Ureter (tissue), 1 donor: ENCODE data around the gene LYG1. TPM values are rescaled to one million over a fixed set of nuclear protein-coding genes. Genes with fewer than 3 reads are reported as not detected.
"Not testable (repeated sequence)": the region's sequence is repeated elsewhere in the genome, so short reads cannot be mapped to it uniquely, and the experiment has no call there.

Experiments used
- DNase-seq: peaks from one replicate; pipeline ENCODE4 v3.0.0-alpha.2; 2020; ENCODE audit warnings: low spot score
- total RNA-seq: library from RNA; stranded (reverse); gene quantifications from one replicate; pipeline ENCODE4 v1.2.4, GENCODE V29; 2023
- donor health status: DM: yes; HTN: yes; CAD: no.

LYG1 gene
- total RNA-seq: 0.39 TPM

DNA sequence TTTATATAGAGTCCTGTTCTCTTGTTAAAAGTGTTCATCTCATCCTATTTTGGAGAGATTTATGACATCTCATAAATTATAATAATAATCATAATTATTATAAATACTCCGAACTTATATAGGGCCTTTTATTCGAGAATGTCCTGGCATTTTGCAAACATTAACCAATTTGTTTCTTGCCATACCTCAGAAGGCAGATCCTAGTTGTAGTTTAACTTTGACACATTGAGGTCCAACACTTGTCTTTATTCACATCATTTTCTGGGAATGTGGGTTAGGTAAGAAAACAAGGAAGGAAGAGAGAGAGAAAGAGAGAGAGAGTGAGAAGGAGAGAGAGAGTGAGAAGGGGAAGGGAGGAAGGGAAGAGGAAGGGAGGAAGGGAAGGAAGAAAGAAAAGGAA, at the start of gene LYG1:
TSS of gene LYG1 (minus strand) at position 101 of the 400 bp plus-strand sequence. CDS start 5,527 bp downstream, outside the sequence.
- not testable (repeated sequence) for DNase-seq

DNA sequence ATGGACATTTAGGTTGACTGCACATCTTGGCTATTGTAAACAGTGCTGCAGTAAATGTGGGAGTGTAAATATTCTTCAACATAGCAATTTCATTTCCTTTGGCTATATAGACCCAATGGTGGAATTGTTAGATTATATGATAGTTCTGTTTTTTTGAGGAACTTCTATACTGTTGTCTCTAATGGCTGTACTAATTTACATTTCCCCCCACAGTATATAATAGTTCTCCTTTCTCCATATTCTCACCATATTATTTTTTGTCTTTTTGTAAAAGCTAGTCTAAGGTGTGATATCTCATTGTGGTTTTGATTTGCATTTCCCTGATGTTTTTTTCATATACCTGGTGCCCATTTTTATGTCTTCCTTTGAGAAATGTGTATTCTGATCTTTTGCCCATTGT, 49.2 kb upstream of the LYG1 start:
- no peak for DNase-seq

DNA sequence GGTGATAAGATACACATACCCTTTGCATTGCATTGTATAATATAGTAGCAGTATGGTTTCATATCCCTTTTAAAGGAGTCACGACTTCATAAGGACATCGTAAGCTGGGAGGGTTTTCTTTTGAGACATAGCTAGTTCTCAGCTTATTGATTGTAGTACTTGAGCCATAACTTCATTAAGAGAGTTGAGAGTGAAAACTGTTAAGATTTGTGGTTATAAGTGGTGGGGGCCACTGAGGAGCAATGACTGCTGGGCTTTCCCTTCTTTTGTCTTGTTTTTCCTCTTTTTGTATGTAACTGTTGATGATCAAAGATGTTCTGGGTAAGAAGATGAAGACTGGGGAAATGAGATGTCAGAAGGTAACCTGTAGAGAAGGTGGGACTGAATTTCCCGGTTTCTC, 47.2 kb upstream of the LYG1 start:
- DNase-seq: no peak

DNA sequence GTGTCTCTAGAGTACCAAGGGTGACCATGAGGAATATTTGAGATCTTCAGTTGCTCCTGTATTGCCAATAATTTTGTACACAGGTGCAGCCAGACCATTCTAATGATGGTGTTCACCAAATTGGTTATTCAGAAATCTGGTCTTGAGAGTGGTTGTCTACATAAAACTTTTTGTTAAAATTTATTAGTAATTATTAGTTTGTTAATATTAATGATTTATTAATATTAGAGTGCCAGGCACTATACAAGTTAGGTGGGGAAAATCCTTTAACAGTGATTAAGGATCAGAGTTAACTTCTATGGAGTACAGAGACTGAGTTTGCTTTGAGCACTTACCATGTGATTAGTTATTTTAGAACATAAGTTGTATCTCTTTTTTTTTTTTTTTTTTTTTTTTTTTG, 45.2 kb upstream of the LYG1 start:
- no peak for DNase-seq

DNA sequence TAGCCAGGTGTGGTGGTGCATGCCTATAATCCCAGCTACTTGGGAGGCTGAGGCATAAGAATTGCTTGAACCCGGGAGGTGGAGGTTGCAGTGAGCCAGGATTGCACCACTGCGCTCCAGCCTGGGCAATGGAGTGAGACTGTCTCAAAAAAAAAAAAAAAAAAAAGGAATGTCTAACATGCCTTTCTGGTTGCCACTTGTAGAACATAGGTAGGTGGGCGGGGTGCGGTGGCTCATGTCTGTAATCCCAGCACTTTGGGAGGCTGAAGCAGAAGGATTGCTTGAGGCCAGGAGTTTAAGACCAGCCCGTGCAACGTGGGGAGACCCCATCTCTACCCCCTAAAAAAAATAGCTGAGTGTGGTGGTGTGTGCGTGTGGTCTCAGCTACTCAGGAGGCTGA, 44.4 kb upstream of the LYG1 start:
- DNase-seq: not testable (repeated sequence)

DNA sequence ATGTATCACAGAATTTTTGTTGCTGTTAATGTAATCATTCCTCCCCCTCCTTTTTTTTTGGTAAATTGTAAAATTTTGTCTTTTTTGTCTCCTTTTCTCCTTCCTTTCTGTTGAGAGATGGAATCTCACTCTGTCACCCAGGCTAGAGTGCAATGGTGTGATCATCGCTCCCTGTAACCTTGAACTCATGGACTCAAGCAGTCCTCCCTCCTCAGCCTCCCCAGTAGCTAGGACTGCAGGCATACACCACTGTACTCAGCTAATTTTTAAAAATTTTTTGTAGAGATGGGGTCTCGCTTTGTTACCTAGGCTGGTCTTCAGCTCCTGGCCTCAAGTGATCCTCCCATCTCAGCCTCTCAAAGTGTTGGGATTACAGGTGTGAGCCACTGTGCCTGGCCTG, 41.5 kb upstream of the LYG1 start:
- no peak for DNase-seq

DNA sequence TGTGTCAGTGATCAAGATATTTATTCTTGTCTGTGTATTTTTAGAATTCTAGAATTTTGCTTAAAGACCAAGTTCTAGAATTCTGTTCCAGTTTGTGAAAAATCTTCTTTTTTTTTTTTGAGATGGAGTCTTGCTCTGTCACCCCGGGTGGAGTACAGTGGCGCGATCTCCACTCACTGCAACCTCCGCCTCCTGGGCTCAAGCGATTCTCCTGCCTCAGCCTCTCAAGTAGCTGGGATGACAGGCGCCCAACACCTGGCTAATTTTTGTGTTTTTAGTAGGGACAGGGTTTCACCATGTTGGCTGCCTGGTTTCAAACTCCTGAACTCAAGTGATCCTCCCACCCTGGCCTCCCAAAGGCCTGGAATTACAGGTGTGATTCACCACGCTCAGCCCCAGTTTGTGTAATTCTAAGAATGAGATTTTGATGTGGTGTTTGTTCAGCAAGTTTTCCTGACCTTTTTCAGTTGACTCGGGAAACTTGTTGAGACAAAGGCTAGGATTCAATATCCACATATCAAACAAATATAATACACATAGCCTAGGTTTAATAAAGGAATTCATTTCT, 39.8 kb upstream of the LYG1 start:
- DNase-seq: no peak

DNA sequence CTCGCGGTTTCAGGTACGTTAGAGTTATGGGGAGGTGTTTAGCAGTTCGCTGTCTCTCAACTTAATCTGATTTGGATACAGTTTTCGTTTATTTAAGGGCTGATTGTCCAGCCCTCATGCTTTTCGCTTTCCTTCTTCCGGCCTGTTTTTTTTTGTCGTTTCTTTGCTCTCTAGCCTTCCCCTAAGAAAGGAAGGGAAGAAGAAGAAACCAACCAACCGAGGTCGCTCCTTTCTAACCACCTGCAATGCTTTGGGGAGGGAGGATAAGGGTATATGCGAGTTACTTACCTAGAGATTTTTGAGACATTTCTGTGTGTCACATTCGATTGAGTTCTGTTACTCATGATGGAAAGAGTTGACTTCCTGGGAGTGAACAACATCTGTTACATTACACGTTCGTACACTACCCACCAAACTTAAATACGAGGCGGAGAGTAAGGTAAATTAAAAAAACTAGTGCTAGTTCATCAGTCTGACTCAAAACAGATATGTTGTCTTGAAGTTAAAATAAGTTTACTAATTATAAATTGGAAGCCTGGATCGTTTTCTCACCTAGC, 37.1 kb upstream of the LYG1 start:
- DNase-seq: no peak

DNA sequence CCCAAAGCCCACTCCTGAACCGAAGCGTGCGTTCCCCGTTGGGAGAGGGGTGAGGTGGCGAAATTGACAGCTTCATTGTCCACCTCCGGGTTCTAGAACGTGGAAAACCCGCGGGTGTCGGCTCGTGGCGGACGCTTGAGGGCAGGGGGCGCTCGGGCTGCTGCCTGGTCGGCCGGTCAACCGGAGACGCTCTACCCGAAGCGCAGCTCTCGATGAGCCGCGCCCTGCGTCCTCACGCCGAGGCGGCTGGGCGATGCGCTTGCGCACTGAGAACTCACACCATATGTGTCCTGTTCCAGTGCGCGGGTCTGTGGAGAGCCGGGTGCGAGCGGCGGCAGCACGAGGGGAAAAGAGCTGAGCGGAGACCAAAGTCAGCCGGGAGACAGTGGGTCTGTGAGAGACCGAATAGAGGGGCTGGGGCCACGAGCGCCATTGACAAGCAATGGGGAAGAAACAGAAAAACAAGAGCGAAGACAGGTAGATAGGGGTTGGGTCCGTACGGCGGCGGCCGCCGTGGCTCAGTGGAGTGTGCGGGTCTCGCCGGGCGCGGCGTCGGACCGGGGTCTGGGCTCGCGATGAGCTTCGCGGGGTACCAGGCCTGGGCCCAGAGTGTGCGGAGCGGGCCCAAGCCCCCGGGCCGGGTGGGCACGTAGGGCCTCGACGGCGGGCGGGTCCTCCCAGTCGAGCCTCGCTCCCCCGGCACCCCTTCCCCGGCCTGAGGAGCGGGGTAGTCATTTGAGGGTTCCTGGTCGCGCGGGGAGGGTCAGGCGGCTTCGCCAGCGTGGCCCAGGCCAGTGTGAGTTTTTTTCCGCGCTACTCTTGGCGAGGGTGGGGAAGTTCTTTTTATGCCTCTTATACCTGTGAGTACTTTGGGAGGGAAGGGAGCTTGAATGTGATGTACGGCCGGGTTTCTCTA, 36.4 kb upstream of the LYG1 start, which contains the start of gene EIF5B:
TSS of gene EIF5B (plus strand) at position 277 of the 916 bp plus-strand sequence. CDS start at position 443, 166 bp downstream.
- peak; percentile 97 for DNase-seq

DNA sequence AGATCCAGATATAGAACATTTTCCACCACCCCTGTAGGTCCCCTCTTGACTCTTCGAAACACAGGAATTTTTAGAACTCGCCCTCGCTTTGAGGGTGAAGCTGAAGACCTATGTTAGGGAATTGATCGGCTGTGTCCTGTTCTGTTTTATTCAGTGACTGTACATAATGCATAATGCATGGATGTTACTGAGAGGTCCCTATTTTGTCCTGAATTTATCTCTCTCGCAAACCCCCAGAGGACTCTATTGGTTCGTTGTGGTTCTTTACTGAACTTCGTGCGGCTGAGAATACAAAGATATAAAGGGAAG, 35.8 kb upstream of the LYG1 start:
- no peak for DNase-seq

DNA sequence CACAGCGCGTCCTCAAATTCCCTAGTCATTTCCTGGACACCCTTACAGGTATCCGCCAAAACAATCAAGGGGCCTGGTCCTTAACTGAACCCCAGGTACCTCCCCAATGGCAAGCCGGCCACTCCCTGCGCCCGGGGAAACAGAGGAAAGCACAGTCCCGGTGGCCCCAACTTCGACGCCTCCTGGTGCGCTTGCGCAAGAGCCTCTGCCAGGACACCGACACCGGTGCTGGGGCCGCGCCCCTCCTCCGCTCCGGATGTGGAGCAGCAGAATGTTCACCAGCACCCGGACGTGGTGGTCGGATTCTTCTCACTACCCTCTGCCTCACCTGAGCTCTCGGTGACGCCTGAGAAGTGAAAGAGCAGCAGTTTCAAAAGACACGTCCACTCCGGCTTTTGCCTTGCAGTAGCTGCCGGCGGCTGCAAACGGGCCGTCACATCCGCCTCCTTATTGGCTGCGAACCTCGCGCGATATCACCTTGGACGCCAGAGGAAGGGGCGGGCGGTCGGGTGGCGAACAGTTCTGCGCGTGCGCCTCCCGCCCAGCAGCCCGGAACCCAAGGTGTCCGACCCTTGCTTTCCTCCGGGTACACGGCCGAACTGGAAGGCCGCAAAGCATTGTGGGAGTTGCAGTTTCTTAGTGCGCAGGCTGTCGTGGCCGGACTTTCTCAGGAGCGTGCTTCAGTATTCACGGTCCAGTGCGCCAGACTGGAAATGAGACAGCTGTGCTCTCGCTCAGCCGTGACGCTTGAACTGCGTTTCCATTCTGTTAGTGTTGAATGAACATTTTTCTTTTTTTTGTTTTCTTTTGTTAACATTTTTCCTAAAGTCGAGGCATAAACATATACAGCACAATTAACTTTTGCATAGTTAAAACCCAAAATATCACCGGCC, 35.2 kb upstream of the LYG1 start, which contains the start of gene TXNDC9:
TSS of gene TXNDC9 (minus strand) at position 423 of the 893 bp plus-strand sequence. CDS start 3,123 bp downstream, outside the sequence.
- DNase-seq: peak; percentile 99

DNA sequence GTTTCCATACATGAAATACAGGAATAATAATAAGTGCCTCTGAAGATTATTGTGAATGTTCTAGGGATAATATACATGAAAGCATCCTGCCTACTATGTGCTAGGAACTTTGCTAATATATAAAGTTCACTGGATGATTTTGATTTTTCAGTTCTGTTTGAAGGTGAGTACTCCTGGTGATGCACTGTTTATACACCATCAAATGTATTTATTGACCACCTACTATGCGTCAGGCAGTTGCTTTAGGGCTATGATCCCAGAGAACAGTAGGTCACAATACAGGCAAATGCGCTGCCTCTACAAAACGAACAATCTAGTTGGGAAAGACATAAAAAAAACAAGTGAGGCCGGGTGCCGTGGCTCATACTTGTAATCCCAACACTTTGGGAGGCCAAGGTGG, 24.4 kb upstream of the LYG1 start:
- DNase-seq: no peak

DNA sequence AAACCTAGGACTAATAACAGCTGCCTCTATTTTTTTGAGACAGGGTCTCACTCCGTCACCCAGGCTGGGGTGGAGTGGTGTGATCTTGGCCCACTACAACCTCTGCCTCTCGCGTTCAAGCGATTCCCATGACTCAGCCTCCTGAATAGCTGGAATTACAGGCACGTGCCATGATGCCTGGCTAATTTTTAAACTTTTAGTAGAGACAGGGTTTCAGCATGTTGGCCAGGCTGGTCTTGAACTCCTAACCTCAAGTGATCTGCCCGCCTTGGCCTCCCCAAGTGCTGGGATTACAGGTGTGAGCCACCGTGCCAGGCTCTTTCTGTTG, 16.8 kb upstream of the LYG1 start:
- DNase-seq: not testable (repeated sequence)

DNA sequence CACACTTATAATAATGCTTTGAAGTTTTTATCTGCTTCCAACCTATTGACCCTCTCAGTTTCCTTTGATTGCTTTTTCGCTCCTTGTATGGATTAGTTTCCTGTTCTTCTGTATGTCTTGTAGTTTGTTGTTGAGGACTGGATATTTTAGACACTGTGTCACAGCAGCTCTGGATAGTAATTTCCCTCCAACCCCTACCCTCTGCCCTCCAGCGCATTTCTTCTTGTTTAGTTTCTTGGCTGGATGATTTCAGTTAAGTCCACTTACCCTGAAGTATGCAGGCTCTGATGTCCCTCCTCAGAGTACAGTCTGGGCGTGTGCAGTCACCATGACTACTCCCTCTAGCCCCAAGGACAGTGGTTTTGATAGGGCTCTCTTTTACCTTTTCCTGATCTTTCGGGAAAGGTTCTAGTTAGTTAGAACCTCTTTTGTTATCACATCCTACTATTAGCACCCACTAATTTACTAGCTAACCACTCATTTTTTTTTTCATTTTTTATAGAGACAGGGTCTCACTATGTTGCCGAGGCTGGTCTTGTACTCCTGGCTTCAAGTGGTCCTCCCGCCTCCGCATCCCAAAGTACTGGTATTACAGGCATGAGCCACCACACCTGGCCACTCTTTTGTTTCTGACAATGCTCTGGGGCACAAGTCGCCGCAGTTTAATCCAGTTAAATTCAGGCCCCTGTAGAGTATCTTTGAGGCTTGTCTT, 16.3 kb upstream of the LYG1 start:
- DNase-seq: no peak

DNA sequence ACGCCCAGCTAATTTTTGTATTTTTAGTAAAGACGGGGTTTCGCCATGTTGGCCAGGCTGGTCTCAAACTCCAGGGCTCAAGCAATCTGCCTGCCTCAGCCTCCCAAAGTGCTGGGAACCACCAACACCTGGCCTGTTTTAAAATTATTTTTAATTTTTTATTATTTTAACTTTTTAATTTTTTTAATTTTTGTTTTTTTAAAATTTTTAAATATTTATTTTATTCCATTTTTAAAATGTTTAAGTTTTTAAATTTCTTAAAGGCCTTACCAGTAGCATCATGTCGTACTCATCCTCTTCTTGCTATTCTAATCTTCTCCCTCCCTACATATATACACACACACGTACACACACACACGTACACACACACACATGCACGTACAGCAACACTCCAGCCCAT, 1.4 kb downstream of the LYG1 start:
- DNase-seq: no peak

DNA sequence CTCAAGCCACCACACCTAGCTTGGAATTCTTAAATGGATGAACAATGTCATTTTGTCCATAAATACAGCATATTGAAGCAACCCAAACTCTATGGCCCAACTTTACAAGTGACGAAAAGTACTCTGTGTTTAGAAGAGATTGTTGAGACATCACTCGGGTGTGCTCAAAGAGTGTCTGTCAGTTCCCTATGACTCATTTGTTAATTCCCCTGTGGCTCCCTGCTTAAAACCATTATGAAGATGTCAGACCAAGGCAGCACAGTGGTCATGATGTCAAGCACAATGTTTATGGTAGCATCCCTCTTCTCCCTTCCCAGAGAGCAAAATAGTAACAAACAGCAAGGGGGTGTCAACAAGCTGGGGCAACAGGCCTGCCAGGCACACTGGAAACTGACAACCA, 3.0 kb downstream of the LYG1 start:
- DNase-seq: no peak

DNA sequence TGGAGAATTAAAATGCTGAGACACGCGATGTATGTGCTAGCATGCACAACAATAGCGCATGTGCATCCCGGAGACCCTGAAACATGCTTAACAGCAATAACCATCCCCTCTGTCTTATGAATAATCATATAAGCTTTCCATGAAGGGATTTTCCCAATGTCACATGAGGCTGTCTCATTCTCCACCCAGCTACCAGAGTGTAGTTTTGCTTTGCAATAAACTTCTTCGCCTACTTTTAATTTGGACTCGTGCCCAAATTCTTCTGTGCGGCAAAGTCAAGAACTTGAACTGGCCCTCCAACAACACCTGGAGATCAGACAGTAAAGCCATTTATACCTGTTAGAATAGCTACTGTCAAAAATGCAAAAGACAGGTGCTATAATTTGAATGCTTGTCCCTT, 15.5 kb downstream of the LYG1 start:
- no peak for DNase-seq

DNA sequence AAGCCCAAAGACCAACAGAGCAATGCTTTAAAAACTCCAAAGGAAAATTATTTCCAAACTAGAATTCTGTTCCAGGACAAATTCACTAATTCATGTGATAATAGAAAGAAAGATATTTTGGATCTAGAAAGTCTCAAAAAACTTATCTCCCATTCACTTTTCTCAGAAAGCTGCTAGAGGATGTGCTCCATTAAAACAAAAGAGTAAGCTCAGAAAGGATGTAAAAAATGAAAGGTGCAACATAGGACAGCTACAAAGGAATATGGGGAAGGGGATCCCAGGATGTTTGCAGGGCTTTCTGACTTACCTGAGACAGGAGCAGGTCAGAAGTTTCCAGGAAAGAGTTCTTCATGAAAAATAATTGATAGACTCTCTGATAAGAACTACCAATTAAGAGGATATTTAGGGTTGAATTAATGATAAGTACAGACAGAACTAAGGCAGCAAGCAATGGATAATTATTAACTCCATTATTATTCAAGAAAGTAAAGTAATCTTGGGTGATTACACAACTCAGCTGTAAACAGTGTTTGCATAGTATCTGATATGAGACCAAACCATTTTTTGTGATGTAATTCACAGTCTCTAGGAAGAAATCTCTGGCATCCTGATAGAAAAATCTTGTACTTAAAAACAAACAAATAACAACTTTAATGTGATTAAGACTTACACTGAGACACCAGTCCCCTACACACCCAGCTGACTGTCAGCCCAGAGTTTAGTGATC, 20.9 kb downstream of the LYG1 start:
- no peak for DNase-seq

DNA sequence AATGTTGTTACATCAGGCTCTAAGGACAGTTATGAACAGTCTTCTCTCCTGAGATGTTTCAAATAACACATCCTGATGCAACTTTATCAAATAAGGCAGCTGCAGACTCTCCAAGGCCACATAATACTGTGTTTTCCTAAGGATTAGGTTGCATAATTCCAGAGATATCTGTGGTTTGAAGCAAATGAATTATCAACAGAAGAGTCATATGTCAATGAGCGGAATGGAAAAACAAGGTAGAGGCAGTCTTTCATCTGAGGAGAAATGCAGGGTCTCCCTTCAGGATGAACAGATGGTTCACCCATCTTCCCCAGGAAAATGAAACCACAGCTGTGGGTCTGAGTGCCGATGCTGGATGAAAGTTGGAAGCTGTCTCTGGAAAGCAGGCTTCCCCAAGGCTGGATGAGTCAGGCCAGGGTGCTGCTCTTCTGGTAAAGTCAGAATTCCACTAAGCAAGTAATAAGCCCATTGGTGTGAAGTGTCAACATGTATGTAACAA, 22.2 kb downstream of the LYG1 start:
- no peak for DNase-seq

DNA sequence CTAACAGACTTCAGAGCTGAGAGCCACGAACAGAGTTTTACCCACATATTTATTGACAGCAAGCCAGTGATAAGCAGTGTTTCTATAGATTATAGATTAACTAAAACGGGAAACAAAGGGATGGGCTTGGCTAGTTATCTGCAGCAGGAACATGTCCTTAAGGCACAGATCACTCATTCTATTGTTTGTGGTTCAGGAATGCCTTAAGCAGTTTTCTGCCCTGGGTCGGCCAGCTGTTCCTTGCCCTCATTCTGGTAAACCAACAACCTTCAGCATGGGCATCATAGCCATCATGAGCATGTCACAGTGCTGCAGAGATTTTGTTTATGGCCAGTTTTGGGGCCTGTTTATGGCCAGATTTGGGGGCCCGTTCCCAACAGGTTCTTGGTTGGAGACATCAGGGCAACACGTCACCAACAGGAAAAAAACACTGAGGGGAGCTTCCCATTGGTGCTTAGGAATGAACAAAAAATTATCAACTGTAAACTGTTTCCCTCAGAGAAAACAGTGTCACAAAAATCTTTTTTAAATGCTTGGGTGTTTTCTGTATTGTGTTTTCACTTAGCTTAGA, 22.7 kb downstream of the LYG1 start:
- DNase-seq: not testable (repeated sequence)
